Tongue (tissue), 2 donors: Measurements from ENCODE around the gene OTOS. TPM values are rescaled to one million over a fixed set of nuclear protein-coding genes. Genes with fewer than 3 reads are reported as not detected.

ENCODE experiments used
- DNase-seq: peaks from one replicate; pipeline ENCODE4 v3.0.0-alpha.2; 2015
- total RNA-seq: library from RNA; depleted of rRNA; stranded (reverse); fragments of >200 nt; gene quantifications from one replicate; pipeline ENCODE4 v1.2.3, GENCODE V29; 2014

The OTOS gene
- not detected for total RNA-seq

DNA sequence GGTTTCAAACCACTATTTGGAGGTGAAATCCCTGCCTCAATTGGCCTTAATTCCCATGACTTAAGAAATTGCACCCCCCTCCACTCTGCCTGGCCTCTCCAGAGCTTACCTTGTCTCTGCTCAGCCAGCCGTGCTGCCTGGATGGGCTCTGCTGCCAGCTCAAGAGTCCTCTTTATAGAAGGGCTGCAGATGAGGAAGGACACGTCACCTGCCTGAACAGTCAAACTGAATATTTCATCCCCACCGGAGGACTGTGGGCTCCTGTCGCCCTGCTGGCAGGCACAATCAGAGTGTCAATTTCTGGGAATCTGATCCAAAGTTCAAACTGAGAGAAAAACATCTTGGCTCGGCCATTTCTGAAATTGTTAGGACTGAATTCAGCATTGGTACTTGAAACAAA, at the start of gene OTOS:
Gene OTOS (minus strand): TSS at position 148 of the 400 bp plus-strand sequence. CDS start 332 bp downstream, outside the sequence.
- DNase-seq: no peak

DNA sequence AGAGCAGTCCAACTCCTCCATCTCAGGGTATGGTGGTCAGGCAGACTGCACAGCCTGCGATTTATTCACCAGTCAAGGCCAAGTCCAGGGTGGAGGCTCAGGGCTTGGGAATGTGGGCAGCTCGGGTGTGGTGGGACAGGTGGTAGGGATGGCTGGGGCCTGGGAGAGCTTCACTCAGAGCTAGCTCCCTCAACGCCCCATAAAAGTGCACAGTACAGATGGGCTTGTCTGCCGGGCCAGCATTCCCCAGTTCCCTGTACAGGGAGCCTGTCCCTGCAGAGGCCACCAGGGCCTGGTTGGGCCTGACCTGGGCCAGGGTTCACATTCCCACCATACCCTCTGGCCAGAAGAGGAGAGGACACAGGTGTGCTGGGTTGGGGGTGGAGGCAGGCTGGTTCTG, 49.2 kb upstream of the OTOS start:
- peak; percentile 51 for DNase-seq

DNA sequence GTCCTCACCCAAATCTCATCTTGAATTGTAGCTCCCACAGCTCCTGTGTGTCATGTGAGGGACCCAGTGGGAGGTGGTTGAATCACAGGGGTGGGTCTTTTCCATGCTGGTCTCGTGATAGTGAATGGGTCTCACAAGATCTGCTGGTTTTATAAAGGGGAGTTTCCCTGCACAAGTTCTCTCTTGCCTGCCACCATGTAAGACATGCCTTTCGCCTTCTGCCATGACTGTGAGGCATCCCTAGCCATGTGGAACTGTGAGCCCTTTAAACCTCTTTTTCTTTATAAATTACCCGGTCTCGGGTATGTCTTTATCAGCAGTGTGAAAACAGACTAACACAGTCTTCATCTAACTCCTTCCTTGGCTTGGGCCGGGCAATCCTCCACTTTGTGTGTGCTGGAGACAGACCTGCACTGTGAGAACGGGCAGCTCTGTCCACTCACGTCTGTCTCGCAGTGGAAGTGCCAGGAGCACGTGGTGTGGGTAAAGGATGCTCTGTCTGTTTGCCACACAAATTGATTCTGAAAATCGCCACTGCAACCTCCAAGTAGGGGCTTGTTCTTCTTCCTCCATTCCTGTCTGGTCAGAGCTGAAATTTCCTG, 47.6 kb upstream of the OTOS start:
- no peak for DNase-seq

DNA sequence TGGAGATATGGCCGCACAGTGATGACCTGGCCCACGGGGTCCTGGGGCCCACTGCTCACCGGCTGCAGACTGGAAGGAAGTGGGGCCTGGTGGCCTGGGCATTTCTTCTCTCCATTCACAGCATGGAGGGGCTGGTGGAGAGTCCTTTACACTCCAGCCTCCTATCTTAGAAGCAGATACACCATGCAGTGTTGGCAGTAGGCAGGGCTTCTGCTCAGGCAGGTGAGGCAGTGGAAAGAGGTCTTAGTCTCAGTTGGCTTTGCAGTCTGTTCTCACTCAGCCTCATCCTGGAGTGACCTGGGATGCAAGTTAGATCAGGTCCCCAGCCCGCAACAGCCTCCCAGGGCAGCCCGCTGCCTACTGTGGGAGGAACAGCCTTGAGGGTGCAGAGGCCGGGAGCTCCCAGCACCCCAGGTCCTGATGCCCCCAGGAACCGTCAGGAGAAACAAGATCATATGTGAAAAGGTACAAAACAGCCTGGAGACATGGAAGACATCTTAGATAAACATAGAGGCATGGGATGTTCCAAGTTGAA, 45.8 kb upstream of the OTOS start:
- DNase-seq: no peak

DNA sequence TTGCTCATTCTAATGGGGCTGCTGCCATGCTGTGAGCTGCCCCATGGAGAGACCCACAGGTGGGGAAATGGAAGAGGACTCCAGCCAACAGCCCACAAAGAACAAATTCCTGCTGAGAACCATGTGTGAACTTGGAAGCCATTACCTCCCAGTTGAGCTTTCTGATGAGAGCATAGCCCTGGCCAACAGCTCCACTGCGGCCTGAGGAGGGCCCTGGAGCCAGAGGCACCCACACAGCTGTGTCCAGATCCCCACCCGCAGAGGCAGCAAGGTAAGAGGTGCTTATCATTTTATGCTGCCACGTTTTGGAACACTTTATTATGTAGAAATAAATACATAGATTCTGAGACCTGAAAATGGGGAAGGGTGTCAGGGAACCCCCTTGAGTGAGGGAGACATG, 44.2 kb upstream of the OTOS start:
- DNase-seq: no peak

DNA sequence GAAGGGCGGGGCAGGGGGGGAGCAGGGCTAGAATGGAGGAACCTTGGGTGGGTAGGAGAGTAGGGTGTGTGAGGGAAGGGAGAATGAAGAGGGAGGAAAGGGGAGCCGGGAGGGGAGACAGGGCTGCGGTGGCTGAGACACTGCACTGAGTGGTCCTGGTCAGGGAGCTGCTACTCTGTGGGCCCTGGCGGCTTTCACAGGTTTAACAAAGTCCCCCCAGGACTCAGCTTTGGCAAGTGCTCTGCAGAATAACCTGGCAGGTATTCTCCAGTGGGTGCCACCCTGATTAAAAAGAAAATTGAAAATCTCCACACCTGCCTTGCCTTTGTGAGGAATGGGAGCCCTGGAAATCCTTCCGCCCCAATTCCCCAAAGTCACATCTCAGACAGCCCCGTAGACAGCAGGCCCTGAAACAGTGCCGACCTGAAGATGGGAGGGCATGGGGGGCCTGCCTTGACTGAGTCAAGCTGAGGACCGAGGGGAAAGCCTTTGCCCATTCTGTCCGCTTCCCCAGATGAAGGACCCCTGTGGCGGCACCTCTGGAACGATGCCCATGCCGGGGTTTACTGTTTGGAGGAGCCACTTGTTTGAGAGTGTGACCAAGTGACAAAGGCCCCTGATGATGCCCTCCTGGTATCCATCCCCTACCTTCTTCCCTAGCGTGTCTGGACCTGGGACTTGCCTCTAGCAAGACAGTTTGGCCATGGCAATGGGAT, 43.6 kb upstream of the OTOS start:
- DNase-seq: no peak

DNA sequence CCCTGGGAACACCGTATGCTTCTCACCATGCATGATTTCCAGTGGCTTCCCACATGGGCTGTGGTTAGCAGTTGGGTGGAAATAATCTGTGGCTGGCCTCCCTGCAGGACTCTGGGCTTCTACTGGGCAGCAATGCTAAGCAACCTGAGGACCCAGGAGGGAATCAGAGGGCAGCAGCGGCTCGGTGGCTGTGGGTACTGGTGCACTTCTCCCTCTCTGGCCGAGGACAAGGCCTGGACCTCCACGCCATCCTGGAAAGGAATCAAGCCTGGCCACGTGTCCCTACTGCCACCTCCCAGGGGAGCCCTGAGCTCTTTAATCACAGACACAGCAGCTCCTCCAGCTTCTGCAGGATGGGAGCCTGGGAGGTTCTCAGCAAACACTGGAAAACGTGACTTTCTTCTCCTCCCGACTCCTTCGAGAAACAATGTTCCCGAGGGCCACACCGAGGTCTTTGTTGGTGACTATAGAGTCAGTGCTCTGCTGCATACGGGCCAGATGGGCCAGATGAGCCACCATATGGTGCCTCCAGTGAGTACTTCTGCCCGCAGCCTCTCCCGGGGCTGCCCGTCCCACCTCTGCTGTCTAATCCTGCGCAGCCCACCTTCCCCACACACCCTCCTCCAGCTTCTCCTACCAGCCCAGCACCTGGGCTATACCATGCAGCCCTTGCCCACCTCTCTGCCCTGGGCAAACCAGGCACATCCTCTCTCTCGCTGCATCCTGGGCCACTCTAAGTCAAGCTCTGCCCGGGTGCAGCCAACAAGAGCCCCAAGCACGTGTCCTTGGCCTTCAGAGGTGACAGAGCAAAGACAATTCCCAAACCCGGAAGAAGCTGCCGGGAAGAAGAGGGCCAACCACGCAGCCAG, 42.8 kb upstream of the OTOS start:
- no peak for DNase-seq

DNA sequence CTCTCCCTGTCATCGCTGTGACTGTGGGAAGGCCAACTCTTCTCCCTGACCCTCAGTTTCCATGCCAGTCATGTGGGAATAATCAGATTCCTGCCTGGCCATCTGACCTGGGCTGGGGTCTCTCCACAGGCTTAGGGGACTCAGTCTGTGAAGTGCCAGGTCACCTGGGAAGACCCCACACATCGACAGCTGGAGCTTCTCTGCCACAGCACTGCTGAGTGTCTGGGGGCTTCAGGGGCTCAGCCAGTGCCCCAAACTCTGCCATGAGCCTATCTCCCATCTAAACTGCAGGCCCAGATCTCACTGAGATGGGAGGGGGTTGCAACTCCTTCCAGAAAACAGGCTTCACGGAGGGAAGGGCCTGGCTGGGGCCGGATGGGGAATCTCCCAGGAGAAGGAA, 42.0 kb upstream of the OTOS start:
- DNase-seq: no peak

DNA sequence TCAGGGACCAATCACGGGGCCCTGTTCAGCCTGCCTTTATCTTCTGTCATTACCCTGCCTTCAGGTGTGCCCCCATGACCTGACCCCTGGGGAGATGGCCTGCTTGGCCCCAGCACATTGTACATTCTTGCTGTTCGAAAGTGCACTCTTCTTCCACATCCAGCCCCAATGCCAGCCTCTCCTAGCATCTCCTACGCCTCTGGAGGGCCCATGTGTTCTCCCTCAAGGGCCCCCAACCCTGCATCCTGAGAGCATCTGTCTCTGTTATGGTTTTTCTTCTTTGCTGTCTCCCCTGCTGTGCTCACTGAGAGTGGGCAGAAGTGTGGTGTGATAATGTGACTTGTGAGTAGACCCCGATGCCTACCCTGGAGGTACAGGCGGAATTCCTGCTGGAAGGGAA, 41.5 kb upstream of the OTOS start:
- DNase-seq: no peak

DNA sequence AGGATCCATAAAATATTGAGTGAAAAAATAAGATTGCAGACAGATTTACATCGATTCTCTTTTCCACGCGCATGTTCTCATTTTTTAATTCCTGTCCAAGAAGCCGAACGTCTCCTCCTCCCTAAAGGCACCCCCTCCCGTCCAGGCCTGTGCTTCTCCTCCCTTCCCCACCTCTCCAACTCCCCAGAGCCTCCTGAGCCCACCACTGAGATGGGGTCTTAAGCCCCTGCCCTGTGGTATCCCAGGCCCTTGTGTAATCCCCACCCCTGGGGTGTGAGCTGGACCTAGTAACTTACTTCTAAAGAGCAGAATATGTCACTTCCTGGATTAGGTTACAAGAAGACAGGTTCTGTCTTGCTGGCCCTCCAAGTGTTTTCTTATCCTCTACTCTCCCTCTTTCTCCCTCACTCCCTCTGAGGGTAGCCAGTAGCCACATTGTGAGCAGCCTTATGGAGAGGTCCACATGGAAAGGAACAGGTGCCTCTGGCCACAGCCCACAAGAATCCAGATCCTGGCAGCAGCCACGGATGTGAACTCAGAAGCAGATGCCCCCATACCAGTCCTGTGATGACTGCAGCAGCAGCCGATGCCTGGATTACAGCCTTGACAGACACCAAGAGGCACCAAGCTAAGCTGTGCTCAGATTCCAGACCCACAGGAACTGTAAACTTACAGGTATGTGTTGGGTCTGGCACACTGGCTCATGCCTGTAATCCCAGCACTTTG, 39.6 kb upstream of the OTOS start:
- peak; percentile 44 for DNase-seq

DNA sequence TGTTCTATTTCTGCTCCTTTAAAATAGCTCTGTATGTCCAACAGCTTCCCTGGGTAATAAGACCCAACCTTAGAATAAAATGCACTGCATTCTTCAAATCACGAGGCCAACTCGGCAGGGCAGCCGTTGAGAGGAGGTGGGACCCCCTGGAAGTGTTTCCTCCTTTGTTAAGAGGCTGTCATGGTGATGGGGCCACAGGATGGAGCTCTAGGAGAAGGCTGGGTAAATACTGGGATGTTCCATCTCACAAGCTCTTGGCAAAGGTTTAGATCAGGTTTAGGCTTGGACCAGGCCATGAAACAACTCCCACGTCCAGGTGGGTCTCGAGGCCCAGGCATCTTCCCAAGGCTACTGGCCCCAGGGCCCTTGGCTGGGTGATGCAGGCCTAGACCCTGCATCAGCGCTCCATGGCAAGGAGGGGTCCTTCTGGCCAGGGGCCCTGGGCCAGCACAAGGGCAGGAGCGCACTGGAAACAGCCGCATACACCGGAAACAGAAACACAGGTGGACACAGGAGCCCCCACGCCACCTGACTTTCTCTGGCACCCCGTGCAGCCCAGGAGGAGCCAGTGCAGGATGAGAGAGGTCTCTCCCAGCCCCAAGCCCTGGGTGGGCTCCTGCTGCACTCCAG, 38.8 kb upstream of the OTOS start:
- DNase-seq: no peak

DNA sequence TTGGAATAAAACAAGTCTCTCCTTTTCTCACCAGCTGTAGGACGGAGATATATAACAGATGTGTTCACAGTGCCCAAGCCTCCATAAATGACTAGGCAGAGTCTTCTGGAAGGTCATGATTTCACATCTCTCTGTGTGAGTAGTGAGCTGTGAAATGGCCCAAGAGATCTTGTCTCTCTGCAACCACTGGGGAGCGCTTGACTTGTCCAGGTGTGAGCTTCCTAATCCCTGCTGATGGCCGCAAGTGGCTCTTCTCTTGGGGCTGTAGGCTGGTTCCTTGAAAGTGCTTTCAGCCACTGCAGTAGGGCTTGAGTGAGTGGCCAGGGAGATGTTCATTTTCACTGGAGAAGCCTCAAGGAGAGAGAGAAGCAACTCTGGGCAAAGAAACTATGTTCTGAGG, 38.1 kb upstream of the OTOS start:
- no peak for DNase-seq

DNA sequence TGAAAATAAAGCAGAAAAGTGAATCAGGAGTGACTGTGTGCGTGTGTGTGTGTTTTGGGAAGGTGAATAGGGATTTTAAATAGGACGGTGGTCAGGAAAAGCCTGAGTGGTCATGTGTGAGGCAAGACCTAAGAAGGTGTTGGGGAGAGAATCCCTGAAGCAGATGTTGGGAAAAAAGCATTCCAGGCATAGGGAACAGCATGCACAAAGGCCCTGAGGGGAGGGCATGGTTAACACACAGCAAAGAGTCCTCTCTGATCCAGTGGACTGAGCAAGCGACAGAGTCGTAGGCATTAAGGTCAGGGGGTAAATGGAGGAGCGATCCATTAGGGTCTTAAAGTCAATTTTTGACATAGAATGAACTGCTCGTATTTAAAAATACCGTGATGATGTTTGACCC, 34.0 kb upstream of the OTOS start:
- no peak for DNase-seq

DNA sequence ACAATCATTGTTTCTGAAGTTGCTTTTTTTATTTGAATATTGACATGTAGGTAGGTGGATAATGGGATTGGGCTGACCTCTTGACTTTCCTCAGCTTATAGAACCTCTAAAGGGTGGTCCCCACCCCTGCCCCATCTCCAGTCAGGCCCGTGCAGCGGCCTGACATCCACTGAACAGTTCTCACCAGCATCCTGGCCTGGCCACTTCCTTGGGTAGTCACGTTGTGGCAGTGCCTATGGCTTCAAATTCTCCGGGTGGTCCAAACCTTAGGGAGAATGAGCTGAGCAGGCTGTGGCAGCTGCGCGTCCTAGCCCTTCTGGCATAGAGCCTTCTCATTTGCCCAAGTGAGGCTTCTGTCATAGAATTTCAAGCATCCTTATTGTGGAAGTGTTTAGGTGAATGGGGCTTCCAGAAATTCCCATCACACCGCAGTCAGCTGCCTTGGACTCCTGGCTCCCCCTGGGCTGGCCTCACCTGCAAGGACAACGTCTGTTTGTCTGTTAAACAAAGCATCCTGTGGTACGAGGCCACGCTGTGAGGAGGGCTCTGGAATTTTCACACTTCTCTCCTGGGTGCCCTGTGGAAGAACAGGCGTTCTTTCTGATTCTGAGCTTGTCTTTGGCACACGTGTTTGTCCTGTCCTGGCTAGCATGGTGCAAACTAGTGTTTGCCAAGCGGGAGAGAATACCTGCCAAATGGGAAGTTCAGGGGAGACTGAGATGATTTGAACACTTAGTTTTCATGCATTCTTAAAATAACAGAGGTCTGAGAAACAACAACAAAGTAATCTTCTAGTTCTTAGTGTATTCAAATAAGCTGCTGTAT, 31.8 kb upstream of the OTOS start:
- DNase-seq: no peak

DNA sequence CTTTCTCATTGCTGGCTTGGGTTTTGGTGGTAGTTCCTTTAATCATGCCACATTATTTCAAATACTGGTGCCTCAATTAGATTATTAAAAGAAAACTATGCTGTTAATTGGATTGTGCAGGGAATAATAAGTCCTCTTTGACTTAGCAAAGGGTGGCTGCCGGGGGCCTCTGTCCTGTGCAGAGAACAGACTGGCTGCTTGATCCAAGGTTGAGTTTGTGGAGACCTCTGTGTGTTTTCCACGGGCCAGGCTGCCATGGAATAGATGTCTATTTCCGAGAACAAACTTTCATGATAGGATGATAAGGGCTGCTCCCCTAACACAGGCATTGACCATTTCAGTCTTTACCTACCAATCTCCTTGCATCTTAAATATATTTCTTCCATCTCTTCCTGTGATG, 30.4 kb upstream of the OTOS start:
- no peak for DNase-seq

DNA sequence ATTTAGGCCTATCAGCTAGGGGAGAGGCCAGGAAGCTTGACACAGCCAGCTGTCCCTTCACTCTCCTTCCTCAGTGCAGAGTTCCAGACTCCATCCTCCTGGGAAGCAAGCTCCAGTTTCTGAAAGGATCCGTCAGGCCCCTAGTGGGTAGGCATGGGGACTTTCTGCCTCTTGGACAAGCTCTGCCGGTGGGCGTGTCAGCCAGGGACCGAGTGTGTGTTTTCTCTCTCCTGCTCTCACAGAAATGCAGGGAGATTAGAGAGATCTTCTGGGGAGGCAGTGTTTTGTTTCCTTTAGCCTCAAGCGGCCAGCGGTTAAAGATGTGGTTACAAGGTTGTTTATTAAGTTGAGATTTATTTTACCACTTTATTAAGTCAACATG, 29.9 kb upstream of the OTOS start:
- peak; percentile 49 for DNase-seq

DNA sequence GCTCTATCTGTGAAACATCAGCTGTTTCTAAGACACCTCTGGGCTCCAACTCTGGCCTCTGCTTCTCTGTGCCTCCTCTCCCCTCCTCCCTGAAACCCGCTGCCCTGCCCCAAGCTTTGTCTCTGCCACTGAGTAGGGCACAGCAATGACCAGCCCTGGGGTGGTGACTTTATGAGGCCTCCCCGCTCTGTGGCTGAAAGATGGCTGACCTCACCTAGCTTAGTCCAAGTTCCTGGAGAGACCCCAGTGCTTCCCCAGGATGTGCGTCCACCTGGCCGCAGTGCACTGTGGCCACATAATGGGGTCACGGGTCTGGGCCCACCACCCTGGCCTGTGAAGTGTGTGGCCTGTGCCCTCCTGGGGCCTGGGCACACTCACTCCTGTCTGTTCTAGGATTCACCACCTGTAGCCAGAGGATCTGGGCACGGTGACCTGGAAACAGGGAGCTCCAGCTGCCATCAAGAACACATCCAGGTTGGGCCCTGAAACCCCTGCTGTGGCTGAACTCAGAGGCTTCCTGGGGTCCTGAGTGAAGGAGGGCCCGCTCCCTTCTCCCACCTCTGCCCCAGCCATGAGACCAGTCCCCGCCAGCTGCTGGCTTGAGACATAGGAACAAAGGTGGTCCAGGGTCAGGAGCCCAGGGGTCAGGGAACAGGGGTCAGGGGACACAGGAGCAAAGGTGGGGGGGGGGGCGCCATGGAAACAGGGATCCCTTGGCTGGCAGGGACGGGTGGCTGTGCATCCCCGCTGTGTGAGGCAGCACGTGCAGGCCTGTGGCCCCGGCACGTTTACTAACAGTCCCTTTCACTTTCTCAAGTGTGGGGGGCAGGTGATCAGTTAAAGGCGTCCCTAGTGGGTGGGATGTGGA, 29.3 kb upstream of the OTOS start:
- no peak for DNase-seq

DNA sequence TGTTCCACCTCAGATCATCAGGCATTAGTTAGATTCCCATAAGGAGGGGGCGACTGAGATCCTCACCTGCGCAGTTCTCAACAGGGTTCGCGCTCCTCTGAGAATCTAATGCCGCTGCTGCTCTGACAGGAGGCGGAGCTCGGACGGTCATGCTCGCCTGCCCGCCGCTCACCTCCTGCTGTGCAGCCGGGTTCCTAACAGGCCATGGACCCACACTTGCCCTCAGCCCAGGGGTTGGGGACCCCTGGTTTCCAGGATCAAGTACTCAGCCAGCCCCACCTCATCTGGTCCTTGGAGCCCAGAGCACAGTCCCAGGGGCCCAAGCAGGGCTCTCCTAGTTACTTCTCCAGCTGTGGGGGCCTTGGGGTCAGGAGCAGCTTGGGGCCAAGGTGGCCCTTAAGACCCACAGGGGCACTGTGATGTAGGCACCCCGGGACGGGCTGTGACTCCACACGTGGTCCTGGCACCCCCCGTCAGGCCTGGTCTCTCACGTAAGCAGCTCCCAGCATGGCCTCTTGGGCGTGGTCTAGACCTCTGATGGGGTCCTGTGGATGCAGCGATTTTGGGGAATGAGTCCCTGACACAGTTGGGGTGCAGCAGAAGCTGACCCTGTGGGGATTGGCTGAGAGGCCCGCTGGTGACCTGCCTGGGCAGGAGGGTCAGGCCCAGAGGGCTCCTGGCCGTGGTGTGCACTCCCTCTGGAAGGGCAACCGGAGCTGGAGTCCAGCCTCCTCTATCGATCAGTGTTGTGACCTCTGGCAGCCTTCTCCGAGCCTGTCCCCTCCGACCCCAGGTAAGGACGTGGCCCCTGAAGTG, 28.3 kb upstream of the OTOS start:
- DNase-seq: no peak

DNA sequence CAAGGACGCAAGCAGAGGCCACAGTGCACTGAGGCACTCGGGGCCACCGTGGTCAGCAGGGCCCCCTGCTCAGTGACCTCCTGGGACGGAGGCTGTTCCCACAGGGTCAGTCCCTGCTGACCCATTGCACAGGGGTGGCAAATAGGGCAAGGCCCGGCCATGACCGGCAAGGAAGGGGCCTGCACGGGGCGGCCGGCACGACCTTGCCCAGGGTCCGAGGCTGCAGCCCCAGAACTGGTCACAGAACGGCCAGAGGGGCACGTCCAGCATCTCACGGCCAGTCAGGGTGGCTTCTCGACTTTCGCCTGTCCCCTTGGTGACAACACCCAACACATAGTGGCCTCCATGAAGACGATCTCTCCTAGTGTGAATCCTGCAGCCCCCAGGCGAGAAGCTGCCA, 27.6 kb upstream of the OTOS start:
- no peak for DNase-seq
